Fibroblast of lung (primary cell): Measurements from ENCODE around the gene ATP5PD.
"Not testable (repeated sequence)": the region's sequence is repeated elsewhere in the genome, so short reads cannot be mapped to it uniquely, and the experiment has no call there.

Source experiments
- CTCF ChIP-seq, 2 donors: IDR thresholded peaks in 1 of 2; conservative IDR thresholded peaks in 1 of 2; 1 replicate in 1 of 2; 2 replicates in 1 of 2; pipeline ENCODE4 v1.5.1; 2011 to 2012; ENCODE audit warnings: low read length in 2 of 2, control low read depth in 1 of 2, inconsistent platforms in 1 of 2, low read depth in 1 of 2, mild to moderate bottlenecking in 1 of 2
- EZH2 ChIP-seq: IDR thresholded peaks from 2 replicates; pipeline ENCODE4 v1.5.1; 2012; ENCODE audit warnings: low read length, control low read depth, mild to moderate bottlenecking; ENCODE audit errors: missing control alignments

GRCh38 chr17:75045946-75046406 lies 793 bp downstream of the ATP5PD start:
- TF ChIP-seq CTCF (conservative IDR thresholded peaks at IDR 0.05 in 1 of 2, IDR thresholded peaks at IDR 0.05 in 1 of 2; ENCODE audit: low read depth in 1 of 2, low read length in 2 of 2); EZH2: not testable (repeated sequence)
